Duodenal mucosa (tissue), 2 donors: Measurements from ENCODE around the gene OSBPL3.

Experiments used
- H3K27ac ChIP-seq: one replicate; pipeline ENCODE4 v1.7.0; 2013; ENCODE audit warnings: low read depth, low read length
- H3K27me3 ChIP-seq, 2 donors: one replicate each; pipeline ENCODE4 v1.7.0; 2013; ENCODE audit warnings: low read length in 2 of 2, control low read depth in 1 of 2; ENCODE audit not compliant: insufficient read depth in 2 of 2, control insufficient read depth in 1 of 2
- H3K36me3 ChIP-seq, 2 donors: one replicate each; pipeline ENCODE4 v1.7.0; 2013; ENCODE audit warnings: low read length in 2 of 2, control low read depth in 1 of 2; ENCODE audit not compliant: insufficient read depth in 2 of 2, control insufficient read depth in 1 of 2
- H3K4me1 ChIP-seq, 2 donors: one replicate each; pipeline ENCODE4 v1.7.0; 2013; ENCODE audit warnings: low read length in 2 of 2, control low read depth in 1 of 2; ENCODE audit not compliant: insufficient read depth in 2 of 2, control insufficient read depth in 1 of 2
- H3K4me3 ChIP-seq, 2 donors: one replicate each; pipeline ENCODE4 v1.7.0; 2013; ENCODE audit warnings: low read length in 2 of 2, low read depth in 1 of 2
- H3K9ac ChIP-seq, 2 donors: one replicate each; pipeline ENCODE4 v1.7.0; 2013; ENCODE audit warnings: low read length in 2 of 2, low read depth in 1 of 2
- H3K9me3 ChIP-seq, 2 donors: one replicate each; pipeline ENCODE4 v1.7.0; 2013; ENCODE audit warnings: low read length in 2 of 2, control low read depth in 1 of 2; ENCODE audit not compliant: control insufficient read depth in 1 of 2

OSBPL3 gene

DNA sequence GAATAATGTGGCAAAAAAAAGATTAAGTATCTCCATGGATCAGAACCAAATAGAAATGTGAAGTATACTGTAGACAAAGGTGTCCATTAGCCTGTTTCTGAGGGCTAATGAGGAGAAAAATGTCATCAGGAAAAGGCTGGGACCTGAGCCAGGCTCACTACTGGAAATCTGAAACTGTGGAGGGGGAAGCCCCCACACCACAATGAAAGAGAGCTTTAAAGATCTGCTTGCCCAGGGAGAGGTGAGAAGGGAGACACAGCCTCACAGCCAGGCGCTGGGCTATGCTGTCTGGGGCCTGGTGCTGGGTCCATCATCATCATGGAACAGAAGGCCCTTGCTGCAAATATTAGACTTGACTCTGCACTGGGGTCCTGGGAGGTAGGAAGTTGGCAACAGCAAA lies 90.4 kb downstream of the OSBPL3 start:
- no peak overlapping the region for H3K9ac ChIP-seq
- H3K27me3 ChIP-seq = no peaks in the 10 kb centered on the region
- H3K9me3 ChIP-seq = no peaks in the 10 kb centered on the region
- no peak overlapping the region for H3K27ac ChIP-seq
- H3K36me3 ChIP-seq = peaks cover 3 to 8% of the 10 kb centered on the region in 2 donors
- no peak overlapping the region for H3K4me3 ChIP-seq
- H3K4me1 ChIP-seq = no peaks in the 10 kb centered on the region

DNA sequence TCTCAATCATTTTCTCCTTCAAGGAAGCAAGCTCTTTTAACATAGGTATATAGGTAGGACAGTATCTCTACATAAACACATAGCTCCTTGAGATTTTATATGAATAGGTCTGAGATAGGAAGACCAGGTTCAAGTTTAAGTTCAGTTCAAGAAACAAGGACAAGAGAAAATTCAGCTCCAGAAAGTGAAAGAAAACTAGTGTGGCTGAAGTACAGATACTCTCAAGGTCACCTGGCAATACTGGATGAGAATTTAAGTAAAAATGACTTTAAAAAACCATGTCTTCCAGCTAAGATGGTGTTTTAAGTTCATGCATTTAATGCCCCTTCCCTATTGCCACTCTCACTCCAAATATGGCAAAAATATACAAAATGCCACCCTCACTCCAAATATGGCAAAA lies 91.3 kb downstream of the OSBPL3 start:
- Histone ChIP-seq H3K4me3 (no peak overlapping the region), H3K9me3 (no peaks in the 10 kb centered on the region), H3K9ac (no peak overlapping the region), H3K36me3 (peaks cover 3 to 8% of the 10 kb centered on the region in 2 donors), H3K27me3 (no peaks in the 10 kb centered on the region), H3K27ac (no peak overlapping the region), H3K4me1 (no peaks in the 10 kb centered on the region)

- Histone ChIP-seq H3K4me3 (no peak overlapping the region), H3K9ac (no peak overlapping the region), H3K9me3 (no peaks in the 10 kb centered on the region), H3K27me3 (no peaks in the 10 kb centered on the region), H3K4me1 (no peaks in the 10 kb centered on the region), H3K36me3 (peaks cover under 1 to 6% of the 10 kb centered on the region in 2 donors), H3K27ac (no peak overlapping the region)
These were observed 94.3 kb downstream of the OSBPL3 start for GRCh38 chr7:24885716-24886115.

DNA sequence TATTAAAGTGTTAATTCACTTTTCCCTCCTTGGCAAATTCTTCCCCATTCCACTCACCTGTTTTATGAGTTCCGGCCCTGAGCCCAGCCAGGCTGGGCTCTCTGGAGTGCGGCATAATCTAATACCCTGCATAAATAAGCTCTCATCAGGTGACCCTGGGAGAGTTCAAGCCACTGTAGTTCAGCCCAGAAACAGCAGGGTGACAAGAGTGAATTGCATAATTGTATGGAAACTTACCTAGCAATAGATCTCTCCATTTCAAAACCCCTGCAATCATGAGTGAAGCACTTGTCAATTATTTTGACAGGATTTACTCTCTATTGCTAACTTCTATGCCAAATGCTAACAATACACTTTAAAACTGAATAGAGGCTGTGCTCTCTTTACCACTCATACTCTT lies 94.7 kb downstream of the OSBPL3 start:
- no peaks in the 10 kb centered on the region for H3K27me3 ChIP-seq
- no peak overlapping the region for H3K27ac ChIP-seq
- H3K36me3 ChIP-seq = peaks cover 0 to 3% of the 10 kb centered on the region in 2 donors
- H3K9ac ChIP-seq = no peak overlapping the region
- H3K4me1 ChIP-seq = no peaks in the 10 kb centered on the region
- no peak overlapping the region for H3K4me3 ChIP-seq
- no peaks in the 10 kb centered on the region for H3K9me3 ChIP-seq

GRCh38 chr7:24884401-24884800 lies 95.6 kb downstream of the OSBPL3 start:
- no peak overlapping the region for H3K4me3 ChIP-seq

DNA sequence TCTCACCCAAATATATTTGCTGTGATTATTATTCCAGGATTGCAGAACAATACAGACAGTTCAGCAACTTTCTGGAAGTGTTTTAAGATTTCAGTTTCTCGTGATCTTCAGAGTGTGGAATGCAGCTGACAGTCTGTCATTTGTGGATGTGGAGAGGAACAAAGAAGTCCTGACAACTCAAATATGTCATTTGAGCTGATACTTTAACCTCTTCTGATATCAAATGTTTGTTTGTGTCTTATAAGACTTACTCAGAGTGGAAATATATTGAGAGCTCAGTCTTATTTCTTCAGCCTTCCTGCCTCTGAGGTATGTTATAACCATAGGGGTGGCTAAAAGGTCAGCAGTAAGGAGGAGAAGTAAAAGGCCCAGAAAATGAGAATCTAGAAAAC lies 96.4 kb downstream of the OSBPL3 start:
- Histone ChIP-seq H3K9me3 (no peaks in the 10 kb centered on the region), H3K27me3 (no peaks in the 10 kb centered on the region), H3K27ac (no peak overlapping the region), H3K4me1 (no peaks in the 10 kb centered on the region), H3K4me3 (no peak overlapping the region), H3K36me3 (peaks cover 0 to 3% of the 10 kb centered on the region in 2 donors), H3K9ac (no peak overlapping the region)

More at GRCh38 chr7:24884401-24884800, 95.6 kb downstream of the OSBPL3 start:
- Histone ChIP-seq H3K27ac (no peak overlapping the region), H3K4me1 (no peaks in the 10 kb centered on the region), H3K27me3 (no peaks in the 10 kb centered on the region), H3K9me3 (no peaks in the 10 kb centered on the region), H3K9ac (no peak overlapping the region), H3K36me3 (peaks cover 0 to 3% of the 10 kb centered on the region in 2 donors)

GRCh38 chr7:24882989-24883621 lies 96.9 kb downstream of the OSBPL3 start:
- Histone ChIP-seq H3K4me1 (no peaks in the 10 kb centered on the region), H3K4me3 (no peak overlapping the region), H3K36me3 (peaks cover 0 to 3% of the 10 kb centered on the region in 2 donors), H3K27me3 (no peaks in the 10 kb centered on the region), H3K27ac (no peak overlapping the region), H3K9ac (no peak overlapping the region), H3K9me3 (no peaks in the 10 kb centered on the region)

DNA sequence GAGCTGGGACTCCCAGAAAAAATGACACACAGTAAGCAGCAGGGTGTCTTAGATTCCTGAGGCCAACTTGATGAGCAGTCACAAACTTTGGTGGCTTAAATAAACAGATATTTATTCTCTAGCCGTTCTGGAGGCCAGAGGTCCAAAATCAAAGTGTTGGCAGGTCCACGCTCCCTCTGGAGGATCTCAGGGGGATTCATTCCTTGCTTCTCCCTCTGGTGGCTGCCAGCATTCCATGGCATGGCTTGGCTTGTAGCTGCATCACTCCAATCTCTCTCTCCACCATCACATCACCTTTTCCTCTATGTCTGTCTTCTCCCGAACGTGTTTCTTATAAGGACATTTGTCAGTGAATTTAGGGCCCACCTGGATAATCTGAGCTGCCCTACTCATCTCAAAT lies 98.4 kb downstream of the OSBPL3 start:
- Histone ChIP-seq H3K36me3 (peaks cover 0 to 3% of the 10 kb centered on the region in 2 donors), H3K27ac (no peak overlapping the region), H3K9ac (no peak overlapping the region), H3K4me1 (no peaks in the 10 kb centered on the region), H3K4me3 (no peak overlapping the region), H3K9me3 (no peaks in the 10 kb centered on the region), H3K27me3 (no peaks in the 10 kb centered on the region)

DNA sequence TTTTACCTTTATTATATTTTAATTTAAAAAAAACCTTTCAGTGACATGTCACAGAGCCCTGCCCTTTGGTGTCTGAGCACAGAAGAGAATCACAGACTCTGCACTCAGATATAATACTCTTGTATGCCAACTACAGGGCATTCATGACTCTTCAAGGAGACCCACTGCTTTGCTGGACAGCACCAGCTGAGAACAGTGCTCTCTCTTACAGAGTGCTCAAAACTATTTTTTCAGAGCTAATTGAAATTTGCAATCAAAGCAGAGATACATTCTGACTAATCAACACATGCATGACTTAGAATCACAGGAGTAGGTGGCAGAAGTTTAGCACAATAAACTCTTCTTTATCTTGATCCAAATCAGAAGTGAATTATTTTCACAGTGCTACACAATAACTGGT lies 99.1 kb downstream of the OSBPL3 start:
- Histone ChIP-seq H3K9ac (no peak overlapping the region), H3K36me3 (peaks cover 0 to 1% of the 10 kb centered on the region in 2 donors), H3K4me3 (no peak overlapping the region), H3K4me1 (no peaks in the 10 kb centered on the region), H3K27ac (no peak overlapping the region), H3K9me3 (no peaks in the 10 kb centered on the region), H3K27me3 (no peaks in the 10 kb centered on the region)

DNA sequence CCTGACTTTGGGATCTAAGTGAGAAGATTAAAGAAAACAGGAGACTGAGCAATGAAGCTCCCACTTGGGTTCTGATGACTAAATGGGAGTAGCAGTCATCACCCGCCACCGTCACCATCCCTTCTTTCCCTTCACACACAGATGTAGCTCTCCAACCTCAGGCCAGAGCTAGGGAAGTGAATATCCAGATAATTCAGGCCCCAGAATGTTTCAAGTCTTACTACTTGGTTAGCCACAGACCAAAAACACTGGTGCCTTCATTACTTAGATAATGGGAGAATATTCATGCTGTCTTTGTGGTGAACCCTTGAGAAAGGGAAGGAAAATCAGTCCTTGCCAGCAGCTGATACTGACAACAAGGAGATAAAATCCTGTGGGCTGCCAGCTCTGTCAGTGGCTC lies 100.7 kb downstream of the OSBPL3 start:
- Histone ChIP-seq H3K9ac (no peak overlapping the region), H3K27me3 (no peaks in the 10 kb centered on the region), H3K4me1 (no peaks in the 10 kb centered on the region), H3K4me3 (no peak overlapping the region), H3K9me3 (no peaks in the 10 kb centered on the region), H3K36me3 (no peaks in the 10 kb centered on the region), H3K27ac (no peak overlapping the region)
